ENCODE measurements around the gene PREPL. TPM values are rescaled to one million over a fixed set of nuclear protein-coding genes. Genes with fewer than 3 reads are reported as not detected.

Gene PREPL
- total RNA-seq, 4 donors from 2014 or later: 17.0 to 61.1 (median 22.6) TPM

- no peak for TF ChIP-seq POLR2A (IDR thresholded peaks at IDR 0.05)
- no peak for TF ChIP-seq CTCF (IDR thresholded peaks at IDR 0.05)
- Histone ChIP-seq H3K27ac (no peak overlapping the region), H3K4me1 (peaks cover 0 to 22% (median 0%) of the 10 kb centered on the region in 4 donors), H3K36me3 (peaks cover 0 to 16% (median 0%) of the 10 kb centered on the region in 3 donors), H3K27me3 (no peaks in the 10 kb centered on the region), H3K9me3 (no peaks in the 10 kb centered on the region), H3K4me3 (no peak overlapping the region)
- no peak for DNase-seq
Observed at GRCh38 chr2:44295113-44295512, 66.2 kb downstream of the PREPL start.

- Histone ChIP-seq H3K27me3 (no peaks in the 10 kb centered on the region), H3K9me3 (no peaks in the 10 kb centered on the region), H3K27ac (peak overlapping the region in 2 of 4 donors; percentile 35 to 71), H3K36me3 (peaks cover 0 to 13% (median 0%) of the 10 kb centered on the region in 3 donors), H3K4me3 (no peak overlapping the region), H3K4me1 (peaks cover 0 to 35% (median 0%) of the 10 kb centered on the region in 4 donors)
- DNase-seq: peak in 2 of 3 donors; percentile 73 to 77
- TF ChIP-seq CTCF (IDR thresholded peaks at IDR 0.05): peak in 4 of 6 experiments; percentile 23 to 81 (median 72)
- no peak for TF ChIP-seq POLR2A (IDR thresholded peaks at IDR 0.05)
Observed at GRCh38 chr2:44291281-44292248, 69.7 kb downstream of the PREPL start.

GRCh38 chr2:44290261-44290660, 71.0 kb downstream of the PREPL start:
- Histone ChIP-seq H3K27ac (no peak overlapping the region), H3K36me3 (peaks cover 0 to 18% (median 0%) of the 10 kb centered on the region in 3 donors), H3K27me3 (no peaks in the 10 kb centered on the region), H3K9me3 (no peaks in the 10 kb centered on the region), H3K4me3 (no peak overlapping the region), H3K4me1 (peaks cover 0 to 39% (median 0%) of the 10 kb centered on the region in 4 donors)
- no peak for DNase-seq
- TF ChIP-seq POLR2A (IDR thresholded peaks at IDR 0.05) (no peak), CTCF (IDR thresholded peaks at IDR 0.05) (no peak)

- H3K27ac ChIP-seq: no peak overlapping the region
- no peaks in the 10 kb centered on the region for H3K27me3 ChIP-seq
- peaks cover 0 to 18% (median 0%) of the 10 kb centered on the region in 3 donors for H3K36me3 ChIP-seq
- H3K4me1 ChIP-seq: peaks cover 0 to 31% (median 0%) of the 10 kb centered on the region in 4 donors
- no peak for TF ChIP-seq CTCF (IDR thresholded peaks at IDR 0.05)
- TF ChIP-seq POLR2A (IDR thresholded peaks at IDR 0.05): no peak
- no peak overlapping the region for H3K4me3 ChIP-seq
- no peaks in the 10 kb centered on the region for H3K9me3 ChIP-seq
- DNase-seq: no peak
Observed at GRCh38 chr2:44286884-44287638, 74.2 kb downstream of the PREPL start.

GRCh38 chr2:44286119-44286883, 75.0 kb downstream of the PREPL start:
- Histone ChIP-seq H3K27ac (no peak overlapping the region), H3K27me3 (no peaks in the 10 kb centered on the region), H3K4me1 (peaks cover 0 to 24% (median 0%) of the 10 kb centered on the region in 4 donors), H3K9me3 (no peaks in the 10 kb centered on the region), H3K36me3 (peaks cover 0 to 20% (median 0%) of the 10 kb centered on the region in 3 donors), H3K4me3 (no peak overlapping the region)
- TF ChIP-seq CTCF (IDR thresholded peaks at IDR 0.05) (no peak), POLR2A (IDR thresholded peaks at IDR 0.05) (no peak)
- no peak for DNase-seq

Measured in Peyer's patch (tissue), 4 donors.